T-helper 2 cell treated with Interferon-gamma antibody and Interleukin-4, amounts not matched to agents 5 μg/mL and 100 μg/mL, for 36 hours (primary cell): Measurements from ENCODE around the gene CALM3.
"Not testable (repeated sequence)": the region's sequence is repeated elsewhere in the genome, so short reads cannot be mapped to it uniquely, and the experiment has no call there.

Experiments
- DNase-seq: peaks from one replicate; pipeline ENCODE4 v3.0.0; 2021; ENCODE audit warnings: low spot score
- H3K27ac Mint-ChIP-seq: one replicate; pipeline ENCODE4 v1.8.0; 2021; ENCODE audit warnings: mild to moderate bottlenecking, mixed read lengths
- H3K27me3 Mint-ChIP-seq: one replicate; pipeline ENCODE4 v1.8.0; 2021; ENCODE audit warnings: low read depth, mixed read lengths
- H3K36me3 Mint-ChIP-seq: one replicate; pipeline ENCODE4 v1.8.0; 2021; ENCODE audit warnings: low read depth, mixed read lengths
- H3K4me1 Mint-ChIP-seq: one replicate; pipeline ENCODE4 v1.8.0; 2021; ENCODE audit warnings: low read depth, mixed read lengths
- H3K4me3 Mint-ChIP-seq: one replicate; pipeline ENCODE4 v1.8.0; 2022; ENCODE audit warnings: mild to moderate bottlenecking, moderate library complexity, mixed read lengths
- H3K9me3 Mint-ChIP-seq: one replicate; pipeline ENCODE4 v1.8.0; 2021; ENCODE audit warnings: mixed read lengths

CALM3 gene

DNA sequence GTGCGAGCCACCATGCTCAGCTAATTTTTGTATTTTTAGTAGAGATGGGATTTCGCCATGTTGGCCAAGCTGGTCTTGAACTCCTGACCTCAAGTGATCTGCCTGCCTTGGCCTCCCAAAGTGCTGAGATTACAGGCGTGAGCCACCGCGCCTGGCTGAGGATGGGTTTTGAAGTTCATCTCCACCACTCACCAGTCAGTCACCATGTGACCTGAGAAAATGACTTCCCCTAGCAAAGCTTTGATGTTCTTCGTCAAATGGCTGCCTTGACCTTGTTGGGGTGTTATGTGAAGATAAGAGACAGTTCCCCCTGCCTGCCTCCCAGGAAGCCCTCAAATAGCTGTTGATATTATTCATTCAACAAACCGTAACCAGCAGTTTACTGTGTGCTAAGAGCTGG is 27.8 kb downstream of the CALM3 start:
- not testable (repeated sequence) for H3K27me3 Mint-ChIP-seq, H3K4me3 Mint-ChIP-seq, H3K36me3 Mint-ChIP-seq, DNase-seq, H3K9me3 Mint-ChIP-seq
- Mint-ChIP-seq H3K27ac (peak overlapping the region; percentile 4), H3K4me1 (peaks cover 19% of the 10 kb centered on the region)

DNA sequence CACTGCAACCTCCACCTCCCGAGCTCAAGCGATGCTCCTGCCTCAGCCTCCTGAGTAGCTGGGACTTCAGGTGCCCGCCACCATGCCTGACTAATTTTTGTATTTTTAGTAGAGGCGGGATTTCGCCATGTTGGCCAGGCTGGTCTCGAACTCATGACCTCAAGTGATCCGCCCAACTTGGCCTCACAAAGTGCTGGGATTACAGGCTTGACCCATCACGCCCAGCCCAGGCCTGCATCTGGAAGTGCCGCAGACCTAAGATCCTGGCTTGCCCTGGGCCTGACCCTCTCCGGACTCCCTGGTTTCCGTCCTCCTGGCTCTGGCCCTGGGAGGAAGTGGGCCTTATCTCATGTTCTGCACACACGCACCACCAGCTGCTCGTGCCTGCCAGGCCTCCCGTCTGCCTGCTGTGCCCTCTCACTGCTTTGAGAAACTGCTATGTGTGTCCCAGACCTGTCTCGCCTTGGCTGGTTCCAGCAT is 28.5 kb downstream of the CALM3 start:
- Mint-ChIP-seq H3K4me1 (peaks cover 18% of the 10 kb centered on the region), H3K27me3 (peaks cover 3% of the 10 kb centered on the region), H3K4me3 (no peak overlapping the region), H3K9me3 (no peaks in the 10 kb centered on the region), H3K27ac (peak overlapping the region; percentile 24), H3K36me3 (peaks cover 1% of the 10 kb centered on the region)
- no peak for DNase-seq

DNA sequence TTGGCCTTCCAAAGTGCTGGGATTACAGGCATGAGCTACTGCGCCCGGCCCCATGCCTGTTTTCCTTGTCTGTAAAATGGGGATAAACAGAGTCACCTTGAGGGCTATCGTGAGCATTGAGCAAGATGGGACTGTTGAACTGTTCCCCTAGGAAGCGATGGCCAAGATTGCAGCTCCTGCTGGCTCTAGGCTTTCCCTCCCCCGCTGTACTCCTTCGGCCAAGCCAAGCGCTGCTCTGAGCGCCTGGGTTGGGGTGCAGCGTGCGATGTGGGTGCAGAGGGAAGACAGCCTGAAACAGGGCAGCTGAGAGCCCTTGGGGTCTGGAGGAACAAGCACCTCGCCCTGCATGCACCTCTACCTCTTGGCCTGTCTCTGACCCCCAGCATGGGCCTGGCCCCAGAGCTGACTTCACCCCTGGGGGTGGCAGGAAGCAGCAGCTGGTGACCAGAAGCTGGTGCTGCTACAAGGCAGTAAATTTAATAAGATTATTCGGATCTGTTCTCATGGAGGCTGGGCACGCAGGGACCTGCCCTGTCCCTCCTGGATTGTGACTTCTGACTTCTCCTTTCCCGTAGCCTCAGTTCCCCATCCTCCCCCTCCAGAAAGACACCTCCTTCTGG is 29.6 kb downstream of the CALM3 start:
- H3K27ac Mint-ChIP-seq = no peak overlapping the region
- H3K9me3 Mint-ChIP-seq = no peaks in the 10 kb centered on the region
- no peak overlapping the region for H3K4me3 Mint-ChIP-seq
- H3K4me1 Mint-ChIP-seq = peaks cover 14% of the 10 kb centered on the region
- H3K27me3 Mint-ChIP-seq = peaks cover 5% of the 10 kb centered on the region
- no peaks in the 10 kb centered on the region for H3K36me3 Mint-ChIP-seq
- DNase-seq = no peak

DNA sequence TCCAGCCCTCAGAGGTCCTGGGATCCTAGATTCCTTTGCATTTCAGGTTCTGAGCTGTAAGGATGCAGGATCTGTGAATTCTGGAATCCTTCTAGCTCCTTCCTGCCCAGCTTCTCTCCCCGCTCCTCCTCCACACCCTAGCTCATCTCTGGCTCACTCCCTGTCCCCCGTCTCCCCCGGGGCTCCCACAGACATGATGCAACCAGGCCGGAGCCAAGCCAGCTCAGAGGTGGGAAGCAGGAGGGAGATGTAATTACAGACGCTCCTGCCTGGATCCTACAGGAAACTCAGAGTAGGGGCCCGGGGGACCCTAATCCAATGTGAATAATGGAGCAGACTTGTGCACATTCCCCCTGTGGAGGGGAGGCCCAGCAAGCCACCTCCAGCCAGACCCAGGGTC is 30.4 kb downstream of the CALM3 start:
- Mint-ChIP-seq H3K4me1 (peaks cover 16% of the 10 kb centered on the region), H3K27me3 (peaks cover 5% of the 10 kb centered on the region), H3K4me3 (no peak overlapping the region), H3K36me3 (no peaks in the 10 kb centered on the region), H3K9me3 (no peaks in the 10 kb centered on the region), H3K27ac (no peak overlapping the region)
- no peak for DNase-seq

DNA sequence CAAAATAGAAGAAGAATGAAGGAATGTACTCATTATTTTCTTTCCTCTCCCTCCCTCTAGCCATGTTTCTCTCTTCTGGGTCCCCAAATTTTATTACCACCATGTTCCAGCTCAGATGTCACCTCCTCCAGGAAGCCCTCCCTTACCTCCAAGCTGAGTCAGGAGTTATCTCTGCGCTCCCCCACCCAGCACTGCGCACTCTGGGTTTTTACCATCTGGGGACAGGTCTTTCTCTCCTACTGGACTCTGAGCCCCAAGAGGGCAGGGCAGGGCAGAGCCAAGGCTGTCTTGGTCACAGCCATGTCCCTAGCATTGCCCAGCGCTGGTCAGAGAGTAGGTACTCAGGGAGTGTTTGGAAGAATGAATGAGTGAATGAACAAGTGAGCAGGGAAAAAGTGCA is 32.0 kb downstream of the CALM3 start:
- Mint-ChIP-seq H3K4me1 (peaks cover 16% of the 10 kb centered on the region), H3K36me3 (no peaks in the 10 kb centered on the region), H3K27ac (peak overlapping the region; percentile 81)

DNA sequence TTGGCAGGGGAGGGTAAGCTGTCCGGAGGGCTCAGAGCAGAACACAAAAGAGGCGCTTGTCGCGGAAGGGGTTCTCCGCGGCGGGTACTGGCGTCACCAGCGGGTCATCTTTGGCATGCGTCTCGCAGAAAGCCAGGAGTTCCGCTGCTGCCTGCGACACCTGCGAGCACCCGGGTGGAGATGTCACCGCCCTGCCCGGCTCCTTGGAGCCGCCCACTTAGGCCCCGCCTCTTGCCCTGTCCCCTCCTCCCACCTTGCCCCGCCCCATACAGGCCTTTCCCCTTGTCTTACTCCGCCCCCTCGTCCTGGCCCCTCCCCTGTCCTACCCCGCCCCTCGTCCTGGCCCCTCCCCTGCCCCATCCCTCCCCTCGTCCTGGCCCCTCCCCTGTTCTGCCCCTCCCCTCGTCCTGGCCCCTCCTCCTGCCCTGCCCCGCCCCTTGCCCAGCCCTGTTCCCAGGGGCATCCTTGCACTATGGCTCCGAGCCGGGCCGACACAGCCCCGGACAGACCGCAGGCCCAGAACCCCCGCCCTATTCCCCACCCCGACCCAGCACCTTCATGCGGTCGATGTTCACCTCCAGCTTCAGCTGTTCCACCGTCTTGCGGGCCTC is 33.0 kb downstream of the CALM3 start:
- no peaks in the 10 kb centered on the region for H3K9me3 Mint-ChIP-seq

More for the DNA sequence above, 32.0 kb downstream of the CALM3 start:
- peaks cover 5% of the 10 kb centered on the region for H3K27me3 Mint-ChIP-seq
- peak overlapping the region; percentile 74 for H3K4me3 Mint-ChIP-seq
- DNase-seq = no peak
- no peaks in the 10 kb centered on the region for H3K9me3 Mint-ChIP-seq

DNA sequence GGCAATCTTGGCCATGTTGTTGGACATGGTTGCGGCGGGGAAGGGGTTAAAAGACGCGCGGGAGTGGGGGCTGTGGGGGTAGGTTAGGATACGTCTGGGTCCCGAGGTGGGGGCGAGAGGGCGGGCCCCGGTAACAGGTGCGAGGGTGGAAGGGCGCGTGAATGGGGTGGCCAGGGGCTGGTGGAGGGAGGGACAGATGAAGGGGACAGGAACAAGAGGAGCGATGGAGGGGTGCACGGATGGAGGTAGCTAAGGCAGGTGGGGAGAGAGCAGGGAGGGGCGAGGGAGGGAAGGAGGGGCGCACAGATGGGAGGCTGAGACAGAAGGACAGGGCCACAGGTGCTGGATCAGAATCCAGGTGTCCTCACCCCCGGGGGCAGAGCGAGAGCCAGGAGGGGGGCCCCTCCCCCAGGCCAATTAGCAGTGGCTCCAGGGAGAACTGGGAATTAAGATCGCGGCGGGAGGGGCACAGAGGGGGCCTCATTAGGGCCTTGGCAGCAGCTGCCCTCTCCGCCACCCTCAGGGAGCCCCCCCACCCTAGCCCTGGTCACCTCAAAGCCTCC is 33.6 kb downstream of the CALM3 start:
- H3K9me3 Mint-ChIP-seq = no peaks in the 10 kb centered on the region
- H3K27ac Mint-ChIP-seq = no peak overlapping the region
- H3K36me3 Mint-ChIP-seq = no peaks in the 10 kb centered on the region
- peak overlapping the region; percentile 39 for H3K4me3 Mint-ChIP-seq
- no peak for DNase-seq
- H3K27me3 Mint-ChIP-seq = peaks cover 5% of the 10 kb centered on the region
- peaks cover 16% of the 10 kb centered on the region for H3K4me1 Mint-ChIP-seq

More for the DNA sequence above, 33.0 kb downstream of the CALM3 start:
- Mint-ChIP-seq H3K4me1 (peaks cover 16% of the 10 kb centered on the region), H3K36me3 (no peaks in the 10 kb centered on the region), H3K27ac (peak overlapping the region; percentile 65), H3K27me3 (peaks cover 5% of the 10 kb centered on the region), H3K4me3 (peak overlapping the region; percentile 74)
- DNase-seq = peak; percentile 93

DNA sequence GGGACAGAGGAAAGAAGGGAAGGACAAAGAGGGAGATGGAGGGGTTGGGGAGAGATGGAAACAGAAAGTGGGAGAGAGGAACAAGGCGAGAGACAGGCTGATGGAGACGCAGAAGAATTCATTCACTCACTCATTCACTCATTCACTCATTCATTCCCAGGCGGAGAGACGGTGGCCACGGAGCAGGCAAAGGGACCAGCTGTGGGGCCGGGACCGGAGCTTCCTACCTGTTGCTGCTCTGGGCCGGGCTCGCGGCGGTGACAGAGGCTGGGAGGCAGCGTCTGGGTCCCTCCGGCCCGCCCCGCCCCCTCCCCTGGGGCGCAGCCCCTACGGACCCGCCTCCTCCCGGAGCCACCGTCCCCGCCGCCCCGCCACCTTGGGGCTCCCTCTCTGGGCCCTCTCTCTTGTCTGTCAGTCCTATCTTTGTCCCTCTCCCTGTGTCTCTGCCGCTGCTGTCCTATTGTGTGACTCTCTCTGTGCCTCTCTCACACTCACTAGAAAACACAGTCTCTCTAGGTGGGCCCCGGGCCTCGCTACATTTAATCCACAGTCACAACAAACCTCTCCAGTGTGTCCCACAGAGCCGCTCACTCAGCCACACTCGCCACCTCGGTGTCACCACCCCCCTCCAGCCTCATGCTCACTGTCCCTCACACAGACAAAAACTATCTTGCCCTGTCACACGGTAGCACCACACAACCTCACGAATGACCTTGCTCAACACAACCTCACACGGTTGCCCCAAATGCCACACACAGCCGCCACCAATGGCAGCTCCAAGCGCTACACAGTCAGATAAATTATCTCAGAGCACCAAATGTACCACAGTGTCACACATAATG is 35.0 kb downstream of the CALM3 start, which contains the start of gene GNG8:
Gene GNG8, minus strand, starts transcription at position 283 of the 842 bp plus-strand sequence. CDS start 1,520 bp downstream, outside the sequence.
- Mint-ChIP-seq H3K27me3 (peaks cover 11% of the 10 kb centered on the region), H3K4me1 (peaks cover 18% of the 10 kb centered on the region), H3K27ac (no peak within 1 kb of the TSS), H3K9me3 (no peaks in the 10 kb centered on the region), H3K4me3 (peak within 1 kb of the TSS; percentile 40), H3K36me3 (no peaks in the 10 kb centered on the region)
- no peak for DNase-seq

DNA sequence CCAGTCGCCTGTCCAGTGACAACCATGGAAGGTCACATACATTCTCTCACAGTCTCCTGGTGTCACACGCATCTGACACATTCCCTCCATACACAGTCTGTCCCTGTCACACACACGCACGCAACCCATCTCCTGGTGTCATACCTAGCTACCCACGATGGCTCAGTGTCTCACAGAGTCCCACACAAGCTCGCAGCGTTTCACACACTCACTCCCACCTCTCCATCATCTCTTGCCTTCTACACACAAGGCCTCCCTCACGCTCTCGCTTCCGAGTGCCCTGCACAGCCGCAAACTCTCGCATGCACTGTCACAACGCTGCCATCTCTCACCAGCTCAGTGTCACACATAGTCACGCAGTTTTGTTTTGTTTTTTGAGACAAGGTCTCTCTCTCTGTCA is 36.1 kb downstream of the CALM3 start:
- Mint-ChIP-seq H3K4me1 (peaks cover 18% of the 10 kb centered on the region), H3K27ac (no peak overlapping the region), H3K27me3 (peaks cover 14% of the 10 kb centered on the region), H3K4me3 (no peak overlapping the region), H3K36me3 (no peaks in the 10 kb centered on the region), H3K9me3 (no peaks in the 10 kb centered on the region)
- no peak for DNase-seq

DNA sequence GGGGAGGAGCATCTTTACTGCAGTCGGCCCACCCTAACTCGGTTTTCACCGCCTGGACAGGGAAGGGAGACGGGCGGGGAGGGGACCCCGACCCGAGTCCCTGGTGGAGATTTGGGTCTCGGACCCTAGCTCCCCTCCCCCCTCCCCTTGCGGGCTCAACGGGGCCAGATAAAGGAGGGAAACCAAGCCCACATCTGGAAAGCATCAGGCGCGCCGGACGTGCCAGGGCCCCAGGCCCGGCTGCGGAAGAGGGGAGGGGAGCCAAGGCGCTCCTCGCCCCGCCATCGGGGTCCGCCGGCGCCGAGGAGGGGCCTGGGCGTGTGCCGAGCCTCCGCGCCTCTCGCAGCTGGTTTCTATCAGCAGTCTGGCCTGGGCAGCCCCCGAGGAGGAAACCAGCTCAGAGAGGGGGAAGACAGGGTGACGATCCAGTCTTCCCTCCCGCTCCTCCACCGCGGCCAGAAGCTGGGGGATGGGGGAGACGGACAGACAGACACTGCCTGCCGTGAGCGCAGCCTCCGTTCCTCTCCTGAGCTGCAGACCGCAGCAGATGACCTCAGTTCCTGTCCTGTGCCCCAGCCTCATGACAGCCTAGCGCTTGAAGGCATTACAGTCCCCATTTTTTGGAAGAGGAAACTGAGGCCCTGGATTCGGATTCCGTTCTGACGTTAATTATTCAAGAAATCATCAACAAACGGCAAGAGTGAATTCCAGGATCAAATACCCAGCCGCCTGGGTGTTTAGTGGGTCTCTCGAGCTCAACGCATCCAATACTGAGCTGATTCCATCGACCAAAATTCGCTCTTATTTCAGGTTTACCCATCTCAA is 38.4 kb downstream of the CALM3 start:
- DNase-seq = no peak

DNA sequence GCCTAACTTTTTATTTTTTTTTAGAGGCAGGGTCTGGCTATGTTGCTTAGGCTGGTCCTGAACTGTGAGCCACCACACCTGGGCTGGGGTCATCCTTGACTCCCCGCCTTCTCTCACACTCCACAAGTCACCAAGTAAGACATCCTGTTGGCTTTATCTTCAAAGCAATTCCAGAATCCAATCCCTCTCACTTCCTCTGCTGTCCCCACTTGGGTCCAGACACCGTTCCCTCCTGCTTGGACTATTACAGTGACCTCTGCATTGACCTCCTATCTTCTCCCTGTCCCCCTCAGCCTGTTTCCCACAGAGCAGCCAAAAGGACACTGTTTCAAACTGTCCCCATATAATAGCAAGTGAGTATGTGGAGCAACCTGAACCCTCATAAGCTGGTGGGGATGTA is 39.5 kb downstream of the CALM3 start:
- peaks cover 30% of the 10 kb centered on the region for H3K27me3 Mint-ChIP-seq
- no peaks in the 10 kb centered on the region for H3K9me3 Mint-ChIP-seq
- no peaks in the 10 kb centered on the region for H3K36me3 Mint-ChIP-seq
- peaks cover 4% of the 10 kb centered on the region for H3K4me1 Mint-ChIP-seq
- no peak overlapping the region for H3K27ac Mint-ChIP-seq
- DNase-seq = no peak
- H3K4me3 Mint-ChIP-seq = peak overlapping the region; percentile 42

More for the DNA sequence above, 38.4 kb downstream of the CALM3 start:
- Mint-ChIP-seq H3K27ac (no peak overlapping the region), H3K9me3 (no peaks in the 10 kb centered on the region), H3K4me1 (peaks cover 8% of the 10 kb centered on the region), H3K27me3 (peaks cover 24% of the 10 kb centered on the region), H3K4me3 (peak overlapping the region; percentile 45), H3K36me3 (no peaks in the 10 kb centered on the region)

DNA sequence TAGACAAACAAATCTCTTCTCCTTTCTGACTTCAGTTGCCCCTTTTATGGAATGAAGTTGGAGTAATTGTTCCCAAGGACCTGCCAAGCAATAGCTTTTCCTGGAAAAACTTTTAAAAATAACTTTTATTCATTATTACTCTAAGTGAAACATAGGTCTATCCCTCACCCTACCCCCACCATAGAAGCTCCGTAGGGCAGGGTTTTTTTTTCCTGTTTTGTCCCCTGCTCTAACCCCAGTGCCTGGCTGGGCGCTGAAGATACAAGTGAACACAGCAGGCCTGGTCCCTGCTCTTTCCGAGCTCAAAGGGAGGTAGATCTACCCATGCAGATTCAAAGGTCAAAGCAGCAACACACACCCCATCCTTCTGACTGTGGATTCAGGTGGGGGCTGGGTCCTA is 43.6 kb downstream of the CALM3 start:
- Mint-ChIP-seq H3K4me1 (peaks cover 2% of the 10 kb centered on the region), H3K4me3 (no peak overlapping the region), H3K27me3 (peaks cover 54% of the 10 kb centered on the region), H3K27ac (no peak overlapping the region), H3K36me3 (no peaks in the 10 kb centered on the region), H3K9me3 (no peaks in the 10 kb centered on the region)
- no peak for DNase-seq

DNA sequence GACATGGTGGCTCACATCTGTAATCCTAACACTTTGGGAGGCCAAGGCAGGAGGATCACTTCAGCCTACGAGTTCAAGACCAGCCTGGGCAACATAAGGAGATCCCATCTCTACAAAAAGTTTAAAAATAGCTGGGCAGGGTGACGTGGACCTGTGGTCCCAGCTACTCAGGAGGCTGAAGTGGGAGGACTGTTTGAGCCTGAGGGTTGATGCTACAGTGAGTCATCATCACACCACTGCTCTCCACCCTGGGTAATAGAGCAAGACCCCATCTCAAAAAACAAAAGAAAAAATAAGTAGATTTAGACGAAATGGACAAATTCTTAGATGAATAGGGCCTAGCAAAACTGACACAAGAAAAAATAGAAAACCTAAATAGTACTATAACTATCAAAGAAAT is 45.3 kb downstream of the CALM3 start:
- Mint-ChIP-seq H3K36me3 (no peaks in the 10 kb centered on the region), H3K27ac (no peak overlapping the region), H3K9me3 (no peaks in the 10 kb centered on the region), H3K4me3 (no peak overlapping the region), H3K4me1 (no peaks in the 10 kb centered on the region), H3K27me3 (peaks cover 62% of the 10 kb centered on the region)
- no peak for DNase-seq
